ENCODE data around the gene SDCBP2. TPM values are rescaled to one million over a fixed set of nuclear protein-coding genes. Genes with fewer than 3 reads are reported as not detected.

The SDCBP2 gene
- 2.3 and 3.9 TPM in 2 replicates for total RNA-seq

GRCh38 chr20:1328680-1329330, at the start of gene SDCBP2:
Gene SDCBP2 (minus strand): TSS chr20:1329139. CDS start chr20:1320416, 8,723 bp downstream.

DNA sequence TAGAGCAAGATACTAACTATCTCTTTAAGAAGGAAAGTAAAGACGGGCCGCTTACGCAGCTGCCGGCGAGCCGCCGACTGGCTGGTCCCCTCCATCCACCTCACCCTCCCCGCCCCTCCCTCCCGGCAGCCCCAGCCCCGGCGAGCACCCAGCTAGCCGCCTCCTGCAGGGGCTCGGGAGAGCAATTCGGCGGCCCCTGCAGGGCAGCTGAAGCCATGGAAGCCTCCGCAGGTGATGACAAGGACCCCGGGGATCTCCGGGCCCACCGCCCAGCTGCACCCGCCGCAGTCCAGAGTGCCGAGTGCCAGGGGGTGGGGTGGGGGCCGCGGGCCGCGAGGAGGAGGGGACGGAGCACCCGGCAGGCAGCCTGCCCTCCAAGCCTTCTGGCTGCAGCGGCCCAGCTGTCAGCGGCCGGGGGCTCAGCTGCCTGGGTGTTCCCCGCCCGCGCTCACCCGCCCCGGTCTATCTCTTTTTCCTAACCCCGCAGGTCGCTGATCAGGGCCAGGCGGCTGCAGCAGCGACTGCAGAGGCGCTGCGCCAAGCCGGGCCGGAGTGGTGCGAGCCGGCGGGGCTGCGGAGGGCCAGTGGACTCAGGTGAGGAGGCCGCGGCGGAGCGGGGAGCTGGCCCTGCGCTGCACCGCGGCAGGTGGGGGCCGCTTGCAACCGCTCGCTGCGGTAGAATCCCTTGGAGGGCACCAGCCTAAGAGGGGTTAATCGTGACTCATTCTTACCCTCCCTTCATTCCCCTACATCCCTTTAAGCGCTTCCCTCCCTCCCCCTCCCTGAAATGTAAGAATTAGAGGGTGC, 62.6 kb downstream of the SDCBP2 start, which contains the start of gene SNPH:
Gene SNPH, plus strand, starts transcription at position 128 of the 807 bp plus-strand sequence. CDS start 29,946 bp downstream, outside the sequence.

Other genes with a start within 250 kb of the SDCBP2 start
- 125 and 207 TPM in 2 replicates for gene PSMF1, start 210.5 kb downstream of the SDCBP2 start, total RNA-seq
- not detected in 2 replicates for gene TMEM74B, start 144.2 kb downstream of the SDCBP2 start, total RNA-seq
- gene C20orf202, start 125.7 kb downstream of the SDCBP2 start, total RNA-seq: not detected in 2 replicates
- gene RAD21L1, start 103.1 kb downstream of the SDCBP2 start, total RNA-seq: 0.18 and 0.29 TPM in 2 replicates
- 19.3 and 20.0 TPM in 2 replicates for gene SNPH, start 62.8 kb downstream of the SDCBP2 start, total RNA-seq
- gene FKBP1A, start 63.9 kb upstream of the SDCBP2 start, total RNA-seq: 185 and 204 TPM in 2 replicates
- 42.0 and 67.7 TPM in 2 replicates for gene NSFL1C, start 137.7 kb upstream of the SDCBP2 start, total RNA-seq
- gene SIRPB2, start 162.3 kb upstream of the SDCBP2 start, total RNA-seq: not detected in 2 replicates
- not detected in 2 replicates for gene SIRPD, start 228.6 kb upstream of the SDCBP2 start, total RNA-seq